ENCODE results near the gene PCF11. TPM values are rescaled to one million over a fixed set of nuclear protein-coding genes. Genes with fewer than 3 reads are reported as not detected.
A peak's percentile ranks its signal among the peaks of the same experiment; 100 is the strongest.

PCF11 gene, protein sequence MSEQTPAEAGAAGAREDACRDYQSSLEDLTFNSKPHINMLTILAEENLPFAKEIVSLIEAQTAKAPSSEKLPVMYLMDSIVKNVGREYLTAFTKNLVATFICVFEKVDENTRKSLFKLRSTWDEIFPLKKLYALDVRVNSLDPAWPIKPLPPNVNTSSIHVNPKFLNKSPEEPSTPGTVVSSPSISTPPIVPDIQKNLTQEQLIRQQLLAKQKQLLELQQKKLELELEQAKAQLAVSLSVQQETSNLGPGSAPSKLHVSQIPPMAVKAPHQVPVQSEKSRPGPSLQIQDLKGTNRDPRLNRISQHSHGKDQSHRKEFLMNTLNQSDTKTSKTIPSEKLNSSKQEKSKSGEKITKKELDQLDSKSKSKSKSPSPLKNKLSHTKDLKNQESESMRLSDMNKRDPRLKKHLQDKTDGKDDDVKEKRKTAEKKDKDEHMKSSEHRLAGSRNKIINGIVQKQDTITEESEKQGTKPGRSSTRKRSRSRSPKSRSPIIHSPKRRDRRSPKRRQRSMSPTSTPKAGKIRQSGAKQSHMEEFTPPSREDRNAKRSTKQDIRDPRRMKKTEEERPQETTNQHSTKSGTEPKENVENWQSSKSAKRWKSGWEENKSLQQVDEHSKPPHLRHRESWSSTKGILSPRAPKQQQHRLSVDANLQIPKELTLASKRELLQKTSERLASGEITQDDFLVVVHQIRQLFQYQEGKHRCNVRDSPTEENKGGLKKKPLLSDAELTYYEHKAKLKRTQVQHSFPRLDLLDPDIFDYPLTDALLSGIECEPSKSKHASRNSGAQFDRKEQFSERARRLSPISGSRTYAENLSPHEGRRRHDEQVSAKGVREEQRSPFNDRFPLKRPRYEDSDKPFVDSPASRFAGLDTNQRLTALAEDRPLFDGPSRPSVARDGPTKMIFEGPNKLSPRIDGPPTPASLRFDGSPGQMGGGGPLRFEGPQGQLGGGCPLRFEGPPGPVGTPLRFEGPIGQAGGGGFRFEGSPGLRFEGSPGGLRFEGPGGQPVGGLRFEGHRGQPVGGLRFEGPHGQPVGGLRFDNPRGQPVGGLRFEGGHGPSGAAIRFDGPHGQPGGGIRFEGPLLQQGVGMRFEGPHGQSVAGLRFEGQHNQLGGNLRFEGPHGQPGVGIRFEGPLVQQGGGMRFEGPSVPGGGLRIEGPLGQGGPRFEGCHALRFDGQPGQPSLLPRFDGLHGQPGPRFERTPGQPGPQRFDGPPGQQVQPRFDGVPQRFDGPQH (N-terminal part only)
- total RNA-seq: 100 to 1,000 TPM in 3 of 4 donors, 10 to 100 TPM in 1; 80.7 to 191 (median 122) TPM

DNA sequence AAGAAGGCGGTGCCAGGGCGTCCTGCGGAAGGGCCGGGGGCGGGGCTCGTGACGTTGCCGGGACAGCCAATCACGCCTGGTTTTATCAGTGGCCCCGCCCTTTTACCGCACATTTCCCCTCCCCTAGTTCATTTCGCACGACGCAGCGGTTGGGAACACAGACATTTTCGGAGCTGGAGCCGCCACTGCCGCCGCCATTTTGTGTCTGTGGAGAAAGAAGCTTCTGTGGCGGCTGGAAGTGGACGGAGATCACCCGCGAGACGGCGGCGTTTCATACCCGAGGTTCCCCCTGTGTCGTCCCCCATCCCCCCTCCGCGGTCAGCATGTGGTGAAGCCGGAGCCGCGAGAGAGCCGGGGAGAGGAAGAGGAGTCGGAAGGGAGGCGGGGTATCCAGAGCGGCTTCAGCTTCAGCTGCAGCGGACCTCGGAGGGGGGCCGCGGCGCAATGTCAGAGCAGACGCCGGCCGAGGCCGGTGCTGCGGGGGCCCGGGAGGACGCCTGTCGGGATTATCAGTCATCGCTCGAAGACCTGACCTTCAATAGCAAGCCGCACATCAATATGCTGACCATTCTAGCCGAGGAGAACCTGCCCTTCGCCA, at the start of gene PCF11:
TSS of gene PCF11 (plus strand) at position 136 of the 598 bp plus-strand sequence. CDS start at position 445, 309 bp downstream.
- intact Hi-C loops (cut with DNase I; ENCODE audit: low total_unique reads): no loop called here
- TF ChIP-seq, protein P1, sequence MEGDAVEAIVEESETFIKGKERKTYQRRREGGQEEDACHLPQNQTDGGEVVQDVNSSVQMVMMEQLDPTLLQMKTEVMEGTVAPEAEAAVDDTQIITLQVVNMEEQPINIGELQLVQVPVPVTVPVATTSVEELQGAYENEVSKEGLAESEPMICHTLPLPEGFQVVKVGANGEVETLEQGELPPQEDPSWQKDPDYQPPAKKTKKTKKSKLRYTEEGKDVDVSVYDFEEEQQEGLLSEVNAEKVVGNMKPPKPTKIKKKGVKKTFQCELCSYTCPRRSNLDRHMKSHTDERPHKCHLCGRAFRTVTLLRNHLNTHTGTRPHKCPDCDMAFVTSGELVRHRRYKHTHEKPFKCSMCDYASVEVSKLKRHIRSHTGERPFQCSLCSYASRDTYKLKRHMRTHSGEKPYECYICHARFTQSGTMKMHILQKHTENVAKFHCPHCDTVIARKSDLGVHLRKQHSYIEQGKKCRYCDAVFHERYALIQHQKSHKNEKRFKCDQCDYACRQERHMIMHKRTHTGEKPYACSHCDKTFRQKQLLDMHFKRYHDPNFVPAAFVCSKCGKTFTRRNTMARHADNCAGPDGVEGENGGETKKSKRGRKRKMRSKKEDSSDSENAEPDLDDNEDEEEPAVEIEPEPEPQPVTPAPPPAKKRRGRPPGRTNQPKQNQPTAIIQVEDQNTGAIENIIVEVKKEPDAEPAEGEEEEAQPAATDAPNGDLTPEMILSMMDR (IDR thresholded peaks at IDR 0.05): peak in 1 of 4 experiments; percentile 30
- TF ChIP-seq POLR2A (IDR thresholded peaks at IDR 0.05): peak; percentile 99 to 100
- Histone ChIP-seq H3K9me3 (no peaks in the 10 kb centered on the region), H3K27ac (peak within 1 kb of the TSS; percentile 98 to 99), H3K27me3 (no peaks in the 10 kb centered on the region), H3K4me3 (peak within 1 kb of the TSS; percentile 68 to 98), H3K4me1 (no peaks in the 10 kb centered on the region), H3K36me3 (no peaks in the 10 kb centered on the region)
- DNase-seq: no peak

DNA sequence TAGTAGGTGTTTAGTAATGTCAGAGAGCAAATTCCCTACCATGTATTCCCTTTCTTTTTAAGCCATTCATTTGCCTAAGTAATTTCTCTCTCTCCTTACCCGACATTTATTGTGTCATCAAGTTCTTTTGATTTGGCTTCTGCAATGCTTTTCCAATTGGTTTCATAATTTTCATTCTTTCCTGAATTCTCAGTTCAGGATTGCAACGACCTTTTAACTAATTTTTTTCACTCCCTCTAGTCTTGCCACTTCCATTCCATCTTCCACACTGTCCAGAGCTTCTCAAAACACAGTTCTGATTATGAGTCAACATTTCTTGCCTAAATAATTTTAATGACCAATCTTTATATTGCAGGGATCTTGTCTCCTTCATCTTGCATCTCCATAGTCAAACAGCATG, 44.0 kb upstream of the PCF11 start:
- Histone ChIP-seq H3K4me1 (no peaks in the 10 kb centered on the region), H3K36me3 (no peaks in the 10 kb centered on the region), H3K27ac (no peak overlapping the region), H3K27me3 (no peaks in the 10 kb centered on the region), H3K4me3 (no peak overlapping the region), H3K9me3 (no peaks in the 10 kb centered on the region)
- intact Hi-C loops (cut with DNase I; ENCODE audit: low total_unique reads): no loop called here
- TF ChIP-seq, protein P1 (IDR thresholded peaks at IDR 0.05): no peak
- no peak for TF ChIP-seq POLR2A (IDR thresholded peaks at IDR 0.05)
- no peak for DNase-seq

DNA sequence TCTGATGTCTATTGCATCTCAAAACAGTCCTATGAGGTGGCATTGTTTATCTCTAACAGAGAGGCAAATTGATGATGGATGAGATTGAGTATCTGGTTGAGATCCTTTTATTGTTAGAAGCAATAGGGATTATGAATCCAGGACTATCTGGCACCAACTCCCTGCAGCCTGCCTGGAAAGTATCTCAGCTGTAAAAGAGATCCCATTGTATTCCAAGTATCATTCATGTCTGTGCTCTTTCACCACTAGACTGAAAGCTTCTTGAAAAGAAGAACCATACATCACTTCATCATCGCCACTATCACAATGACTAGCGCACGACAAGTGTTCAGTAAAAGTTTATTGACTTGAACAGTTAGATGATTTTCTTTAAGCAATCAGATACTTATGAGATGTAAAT, 41.9 kb upstream of the PCF11 start:
- TF ChIP-seq, protein P1 (IDR thresholded peaks at IDR 0.05): no peak
- TF ChIP-seq POLR2A (IDR thresholded peaks at IDR 0.05): no peak
- no peaks in the 10 kb centered on the region for H3K36me3 ChIP-seq
- H3K4me3 ChIP-seq: no peak overlapping the region
- H3K4me1 ChIP-seq: no peaks in the 10 kb centered on the region
- DNase-seq: no peak
- H3K27ac ChIP-seq: peak overlapping the region; percentile 29 to 79
- no peaks in the 10 kb centered on the region for H3K27me3 ChIP-seq
- intact Hi-C loops (cut with DNase I; ENCODE audit: low total_unique reads): no loop called here
- H3K9me3 ChIP-seq: no peaks in the 10 kb centered on the region

DNA sequence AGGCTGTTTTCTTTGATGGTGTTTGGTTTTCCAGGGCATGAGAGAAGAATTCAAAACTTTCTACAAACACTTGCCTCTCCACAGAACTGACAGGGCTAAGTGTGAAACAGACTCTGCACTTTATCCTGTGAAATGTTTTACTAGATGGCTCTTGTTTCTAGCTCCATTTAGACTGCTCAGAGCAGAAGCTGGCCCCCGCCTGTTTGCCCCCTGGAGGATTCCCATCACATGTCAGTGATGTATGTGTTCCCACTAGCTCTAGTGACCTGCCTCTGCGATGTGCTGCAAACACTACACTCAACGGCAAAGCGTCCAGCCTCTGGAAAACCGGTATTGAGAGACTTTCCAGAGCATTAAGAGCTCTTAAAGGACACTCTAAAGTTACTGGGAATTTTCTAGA, 41.4 kb upstream of the PCF11 start:
- Histone ChIP-seq H3K4me1 (no peaks in the 10 kb centered on the region), H3K27me3 (no peaks in the 10 kb centered on the region), H3K4me3 (no peak overlapping the region), H3K27ac (peak overlapping the region; percentile 29 to 79), H3K9me3 (no peaks in the 10 kb centered on the region), H3K36me3 (no peaks in the 10 kb centered on the region)
- intact Hi-C loops (cut with DNase I; ENCODE audit: low total_unique reads): no loop called here
- TF ChIP-seq POLR2A (IDR thresholded peaks at IDR 0.05): no peak
- TF ChIP-seq, protein P1 (IDR thresholded peaks at IDR 0.05): no peak
- DNase-seq: peak in 1 of 2 donors; percentile 51

Measured in uterus (tissue), 4 donors.